DMS53 treated with DMSO at 0.1 percent for 48 hours (cell line): Measurements from ENCODE around the gene ASB3.
A peak's percentile ranks its signal among the peaks of the same experiment; 100 is the strongest.
"Not testable (repeated sequence)": the region's sequence is repeated elsewhere in the genome, so short reads cannot be mapped to it uniquely, and the experiment has no call there.

Experiments used
- DNase-seq: peaks from one replicate; lab custom pipeline; 2025; ENCODE audit not compliant: unreplicated experiment; lab: John Stamatoyannopoulos, UW

ASB3 gene, protein sequence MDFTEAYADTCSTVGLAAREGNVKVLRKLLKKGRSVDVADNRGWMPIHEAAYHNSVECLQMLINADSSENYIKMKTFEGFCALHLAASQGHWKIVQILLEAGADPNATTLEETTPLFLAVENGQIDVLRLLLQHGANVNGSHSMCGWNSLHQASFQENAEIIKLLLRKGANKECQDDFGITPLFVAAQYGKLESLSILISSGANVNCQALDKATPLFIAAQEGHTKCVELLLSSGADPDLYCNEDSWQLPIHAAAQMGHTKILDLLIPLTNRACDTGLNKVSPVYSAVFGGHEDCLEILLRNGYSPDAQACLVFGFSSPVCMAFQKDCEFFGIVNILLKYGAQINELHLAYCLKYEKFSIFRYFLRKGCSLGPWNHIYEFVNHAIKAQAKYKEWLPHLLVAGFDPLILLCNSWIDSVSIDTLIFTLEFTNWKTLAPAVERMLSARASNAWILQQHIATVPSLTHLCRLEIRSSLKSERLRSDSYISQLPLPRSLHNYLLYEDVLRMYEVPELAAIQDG

GRCh38 chr2:53786705-53787613, at the start of gene ASB3, which contains the start of gene ERLEC1:
TSS of gene ASB3 (minus strand) at chr2:53786953. CDS start at chr2:53765572, 21,381 bp downstream.
TSS of gene ERLEC1 (plus strand) at chr2:53787044. CDS start at chr2:53787211, 167 bp downstream.
- peak; percentile 72 for DNase-seq

GRCh38 chr2:53829980-53830290, 43.2 kb upstream of the ASB3 start:
- not testable (repeated sequence) for DNase-seq

DNA sequence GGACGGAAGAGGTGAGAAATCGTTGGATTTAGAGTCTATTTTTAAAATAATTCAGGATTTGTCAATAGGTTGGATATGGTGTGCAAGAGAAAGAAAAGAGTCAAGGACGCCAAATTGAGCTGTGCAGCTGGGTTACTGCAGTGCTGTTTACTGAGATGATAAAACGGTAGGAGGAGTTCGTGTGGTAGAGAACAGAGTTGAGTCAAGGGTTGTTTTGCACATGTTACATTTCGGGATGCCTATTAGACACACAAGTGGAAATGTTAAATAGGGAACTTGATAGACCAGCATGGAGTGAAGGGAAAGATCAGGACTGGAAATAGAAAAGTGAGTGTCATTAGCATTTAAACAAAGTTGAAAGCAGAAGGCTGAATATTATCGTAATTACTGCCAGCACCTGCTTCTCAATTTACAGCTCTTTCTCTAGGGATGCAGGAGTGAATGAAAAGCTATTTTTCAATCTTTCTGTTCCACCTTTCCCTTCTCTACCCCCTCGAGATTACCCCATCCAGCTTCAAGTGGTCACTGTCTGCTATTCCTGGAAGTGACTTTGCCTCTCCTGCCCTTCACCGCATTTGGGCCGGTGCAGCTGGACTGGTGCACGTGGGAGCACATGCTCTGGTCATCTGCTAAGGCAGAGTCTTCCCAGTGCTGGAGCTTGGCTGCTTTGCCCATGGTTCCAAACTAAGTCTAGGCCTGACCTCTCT, 42.7 kb upstream of the ASB3 start:
- no peak for DNase-seq

- no peak for DNase-seq
These were observed 41.6 kb upstream of the ASB3 start for GRCh38 chr2:53828331-53828730.

DNA sequence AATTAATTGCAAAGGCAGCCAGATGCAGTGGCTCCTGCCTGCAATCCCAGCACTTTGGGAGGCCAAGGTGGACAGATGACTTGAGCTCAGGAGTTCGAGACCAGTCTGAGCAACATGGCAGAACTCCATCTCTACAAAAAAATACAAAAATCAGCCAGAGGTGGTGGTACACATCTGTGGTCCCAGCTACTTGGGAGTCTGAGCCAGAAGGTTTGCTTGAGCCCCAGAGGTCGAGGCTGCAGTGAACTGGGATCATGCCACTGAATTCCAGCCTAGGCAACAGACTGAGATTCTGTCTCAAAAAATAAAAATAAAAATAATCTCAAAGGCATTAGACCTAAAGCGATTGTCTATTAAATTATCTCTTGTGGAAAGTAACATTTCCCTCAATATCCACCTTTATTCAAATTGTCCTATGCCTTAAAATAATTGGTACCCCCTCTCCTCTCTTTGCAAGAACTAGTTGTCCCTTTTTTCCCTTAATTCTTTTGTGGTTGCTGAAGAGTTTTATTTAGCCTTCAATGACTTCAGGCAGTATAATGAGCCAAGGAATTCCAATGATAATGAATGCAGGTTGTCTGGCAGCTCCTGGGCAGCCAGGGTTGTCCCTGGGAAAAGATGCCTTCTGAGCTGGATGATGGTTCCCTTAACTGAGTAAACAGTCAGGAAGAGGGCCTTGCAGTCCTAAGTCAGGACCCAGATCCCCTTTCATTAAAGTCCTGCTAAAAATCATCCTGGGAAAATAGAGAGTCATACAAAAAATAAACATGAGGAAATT, 40.8 kb upstream of the ASB3 start:
- DNase-seq: no peak

DNA sequence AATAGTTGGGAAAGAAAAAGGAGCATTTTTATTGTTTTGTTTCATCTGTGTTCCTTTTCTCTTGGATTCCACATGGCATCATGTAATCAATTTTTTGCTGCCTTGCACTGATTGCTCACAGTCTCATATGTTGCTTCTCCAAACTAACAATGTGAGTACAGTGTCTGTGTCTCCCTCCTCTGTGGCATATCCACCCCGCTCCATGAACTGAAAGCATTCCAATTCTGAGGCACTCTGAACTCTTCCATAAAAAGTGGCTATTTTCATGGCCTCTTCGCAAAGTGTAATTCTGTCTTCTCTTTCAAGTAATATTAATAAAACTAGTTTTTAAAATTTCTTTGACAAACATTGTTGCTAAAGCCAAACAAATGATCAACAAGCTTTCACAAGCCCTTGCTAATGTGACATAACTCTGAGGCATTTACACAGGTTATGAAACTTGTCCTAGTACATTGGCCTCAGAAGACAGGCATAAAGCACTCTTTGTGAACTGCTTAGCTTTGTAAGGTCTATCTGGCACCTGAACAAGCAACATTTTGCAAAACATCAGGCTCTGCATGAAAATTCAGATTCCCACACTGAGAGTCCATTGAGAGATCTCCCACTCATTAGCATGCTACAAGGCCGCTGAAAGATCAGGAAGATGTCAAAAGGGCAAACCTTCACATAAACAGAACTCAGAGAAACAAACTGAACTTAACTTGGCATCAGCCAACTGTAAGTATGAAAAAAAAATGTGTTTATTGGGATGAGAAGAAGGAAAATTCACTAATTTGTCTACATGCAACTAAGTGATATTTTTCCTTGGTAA, 40.0 kb upstream of the ASB3 start:
- no peak for DNase-seq

- no peak for DNase-seq
These were observed 39.3 kb upstream of the ASB3 start for GRCh38 chr2:53826030-53826410.

GRCh38 chr2:53823639-53824038, 36.9 kb upstream of the ASB3 start:
- DNase-seq: not testable (repeated sequence)

DNA sequence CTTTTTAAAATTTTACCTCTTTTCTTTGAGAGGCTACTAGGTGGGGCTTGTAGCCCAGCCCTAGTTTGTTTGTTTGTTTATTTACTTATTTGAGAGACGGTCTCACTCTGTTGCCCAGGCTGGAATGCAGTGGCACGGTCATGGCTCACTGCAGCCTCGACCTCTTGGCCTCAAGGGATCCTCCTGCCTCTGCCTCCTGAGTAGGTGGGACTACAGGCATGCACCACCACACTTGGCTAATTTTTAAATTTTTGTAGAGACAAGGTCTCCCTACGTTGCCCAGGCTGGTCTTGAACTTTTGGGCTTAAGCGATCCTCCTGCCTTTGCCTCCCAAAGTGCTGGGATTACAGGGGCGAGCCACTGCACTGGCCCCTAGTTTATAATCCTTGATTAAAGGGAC, 35.1 kb upstream of the ASB3 start:
- no peak for DNase-seq

GRCh38 chr2:53820711-53821110, 34.0 kb upstream of the ASB3 start:
- DNase-seq: no peak

DNA sequence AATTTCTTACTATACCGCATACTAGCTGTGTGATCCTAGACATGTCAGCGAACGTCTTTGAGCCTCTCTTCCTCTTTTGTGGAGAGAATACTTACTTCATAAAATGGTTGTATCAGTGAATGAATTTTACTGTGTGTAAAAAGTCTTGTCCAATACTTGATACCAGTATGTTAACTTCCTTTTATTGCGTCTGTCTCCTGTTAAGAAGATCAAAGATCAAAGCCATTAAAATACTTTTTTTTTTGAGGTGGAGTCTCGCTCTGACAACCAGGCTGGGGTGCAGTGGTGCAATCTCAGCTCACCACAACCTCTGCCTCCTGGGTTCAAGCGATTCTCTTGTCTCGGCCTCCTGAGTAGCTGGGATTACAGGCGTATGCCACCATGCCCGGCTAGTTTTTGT, 33.3 kb upstream of the ASB3 start:
- DNase-seq: no peak

DNA sequence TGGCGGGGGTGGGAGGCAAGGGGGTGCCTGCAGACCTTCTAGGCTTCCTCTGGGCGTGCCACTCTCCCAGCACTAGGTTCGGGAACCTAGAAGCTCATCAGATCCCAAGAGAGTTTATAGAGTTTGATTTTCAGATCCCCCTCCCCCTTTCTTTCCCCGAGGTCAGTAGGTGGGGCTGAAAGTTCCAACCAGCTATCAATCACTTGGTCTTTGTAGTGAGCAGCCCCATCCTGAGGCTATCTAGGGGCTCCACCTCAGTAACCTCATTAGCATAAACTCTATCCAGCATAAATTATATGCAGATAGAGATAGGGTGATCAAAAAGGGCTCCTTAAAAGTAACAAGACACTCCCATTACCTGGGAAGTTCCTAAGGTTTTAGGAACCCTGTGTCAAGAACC, 32.9 kb upstream of the ASB3 start:
- no peak for DNase-seq

GRCh38 chr2:53818854-53819435, 32.2 kb upstream of the ASB3 start:
- no peak for DNase-seq

DNA sequence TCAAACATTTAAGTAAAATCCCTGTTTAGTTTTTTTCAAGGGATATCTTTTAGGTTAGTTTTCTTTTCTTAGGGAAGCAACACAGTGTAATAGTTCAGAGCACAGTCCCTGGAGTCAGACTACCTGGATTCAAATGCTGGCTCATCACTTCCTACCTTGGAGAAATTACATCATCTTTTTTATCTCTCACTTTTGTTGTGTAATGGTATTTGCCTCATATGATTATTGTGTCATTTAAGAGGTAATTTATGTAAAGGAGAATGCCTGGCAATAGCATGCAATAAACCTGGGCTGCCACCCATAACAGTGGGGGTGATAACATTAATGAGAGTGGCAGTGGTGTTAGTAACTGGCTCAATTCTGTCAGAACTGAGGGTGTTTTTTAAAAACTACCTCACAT, 26.4 kb upstream of the ASB3 start:
- DNase-seq: no peak

DNA sequence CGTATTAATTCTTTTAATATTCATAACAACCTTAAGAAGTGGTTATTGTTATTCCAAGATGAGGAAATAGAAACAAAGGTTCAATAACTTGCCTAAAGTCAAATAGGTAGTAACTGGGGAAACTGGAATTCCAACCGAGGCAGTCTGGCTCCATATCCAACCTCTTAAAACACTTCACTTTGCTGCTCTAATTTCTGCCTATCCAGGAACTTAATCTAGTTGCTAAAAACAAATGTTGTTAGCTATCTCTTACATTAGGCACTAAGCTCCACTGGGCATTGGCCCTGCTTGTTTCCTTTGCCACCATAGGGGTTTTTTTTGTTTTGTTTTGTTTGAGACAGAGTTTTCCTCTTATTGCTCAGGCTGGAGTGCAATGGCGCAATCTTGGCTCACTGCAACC, 24.8 kb upstream of the ASB3 start:
- DNase-seq: no peak

DNA sequence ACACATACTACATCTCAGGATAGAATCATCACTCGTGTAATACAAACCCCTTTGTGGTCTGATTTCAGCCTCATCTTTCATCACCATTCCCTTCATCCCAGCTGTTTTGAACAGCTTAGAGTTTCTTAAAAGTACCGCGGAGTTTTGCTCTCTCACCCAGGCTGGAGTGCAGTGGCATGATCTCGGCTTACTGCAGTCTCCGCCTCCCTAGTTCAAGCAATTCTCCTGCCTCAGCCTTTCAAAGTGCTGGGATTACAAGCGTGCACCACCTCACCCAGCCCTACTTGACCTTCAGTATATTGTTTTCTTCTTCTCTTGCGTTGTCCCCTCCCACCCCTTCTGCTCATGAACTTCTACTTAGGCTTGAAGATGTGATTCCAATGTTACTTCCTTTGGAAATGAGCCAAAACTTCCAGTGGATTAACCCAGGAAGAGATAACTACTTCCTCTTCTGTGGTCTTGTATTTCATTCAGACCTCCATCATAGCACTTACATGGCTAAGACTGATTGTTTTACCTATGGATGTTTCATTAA, 15.9 kb upstream of the ASB3 start:
- no peak for DNase-seq

- DNase-seq: no peak
These were observed 14.8 kb upstream of the ASB3 start for GRCh38 chr2:53801547-53801946.

GRCh38 chr2:53793821-53794220, 7.1 kb upstream of the ASB3 start:
- peak; percentile 40 for DNase-seq

- no peak for DNase-seq
These were observed 6.5 kb upstream of the ASB3 start for GRCh38 chr2:53793261-53793660.
